CD14-positive monocyte (primary cell): ENCODE data around the gene PLS3. TPM values are rescaled to one million over a fixed set of nuclear protein-coding genes. Genes with fewer than 3 reads are reported as not detected.

Source experiments
- DNase-seq, 3 donors: peaks; one replicate each; pipeline ENCODE4 v3.0.0-alpha.2; 2011 to 2022
- H2AFZ ChIP-seq: 2 replicates; pipeline ENCODE4 v1.6.0; 2012; ENCODE audit warnings: mild to moderate bottlenecking, low read depth, low read length, inconsistent platforms; ENCODE audit not compliant: insufficient read depth, poor library complexity, severe bottlenecking
- H3K27ac ChIP-seq, 2 donors: 1 replicate in 1 of 2; 2 replicates in 1 of 2; pipeline ENCODE4 v1.5.1; 2012 to 2013; ENCODE audit warnings: low read length in 2 of 2, control low read depth in 1 of 2, inconsistent platforms in 1 of 2, low read depth in 1 of 2, mild to moderate bottlenecking in 1 of 2
- H3K27me3 ChIP-seq, 2 donors: one replicate each; pipeline versions ENCODE4 v1.6.0 to v1.6.1; 2011 to 2013; ENCODE audit warnings: low read length in 2 of 2; ENCODE audit not compliant: control insufficient read depth in 2 of 2, insufficient read depth in 2 of 2
- H3K36me3 ChIP-seq, 2 donors: replicated peaks in 1 of 2; 1 replicate in 1 of 2; 2 replicates in 1 of 2; pipeline versions ENCODE4 v1.5.1 to v1.6.1; 2012 to 2013; ENCODE audit warnings: low read length in 2 of 2, control low read depth in 1 of 2, inconsistent platforms in 1 of 2, mild to moderate bottlenecking in 1 of 2; ENCODE audit not compliant: insufficient read depth in 2 of 2, control insufficient read depth in 1 of 2
- H3K4me1 ChIP-seq, 2 donors: 1 replicate in 1 of 2; 2 replicates in 1 of 2; pipeline versions ENCODE4 v1.5.1 to v1.6.1; 2012 to 2013; ENCODE audit warnings: low read length in 2 of 2, control low read depth in 1 of 2, inconsistent platforms in 1 of 2, mild to moderate bottlenecking in 1 of 2, moderate library complexity in 1 of 2; ENCODE audit not compliant: insufficient read depth in 2 of 2, control insufficient read depth in 1 of 2
- H3K4me2 ChIP-seq: replicated peaks from 2 replicates; pipeline ENCODE3; 2012; ENCODE audit warnings: low read length, moderate library complexity, mild to moderate bottlenecking; ENCODE audit not compliant: poor library complexity, severe bottlenecking; ENCODE audit errors: extremely low read depth
- H3K4me3 ChIP-seq, 3 experiments: fragments of 200-600 bp in 1 of 3; sonication (generic) in 1 of 3; replicated peaks in 1 of 3; 1 replicate in 2 of 3; 2 replicates in 1 of 3; pipeline ENCODE4 v1.5.1; 2011 to 2013; ENCODE audit warnings: low read length in 3 of 3, mild to moderate bottlenecking in 3 of 3, control low read depth in 2 of 3, low read depth in 2 of 3, inconsistent platforms in 1 of 3, moderate library complexity in 1 of 3
- H3K79me2 ChIP-seq: 2 replicates; pipeline ENCODE4 v1.6.0; 2012; ENCODE audit warnings: mild to moderate bottlenecking, control low read depth, inconsistent platforms, low read length, moderate library complexity; ENCODE audit not compliant: insufficient read depth
- H3K9ac ChIP-seq: 2 replicates; pipeline ENCODE4 v1.6.0; 2017; ENCODE audit warnings: low read length, mild to moderate bottlenecking; ENCODE audit not compliant: insufficient read depth, poor library complexity, severe bottlenecking
- H3K9me3 ChIP-seq, 2 donors: replicated peaks in 1 of 2; 1 replicate in 1 of 2; 2 replicates in 1 of 2; pipeline versions ENCODE4 v1.5.1 to v1.6.1; 2012 to 2013; ENCODE audit warnings: low read length in 2 of 2, control low read depth in 1 of 2; ENCODE audit not compliant: control insufficient read depth in 1 of 2, insufficient read depth in 1 of 2
- H4K20me1 ChIP-seq: 2 replicates; pipeline ENCODE4 v1.6.0; 2012; ENCODE audit warnings: mild to moderate bottlenecking, low read length, control low read depth, moderate library complexity; ENCODE audit not compliant: insufficient read depth
- H3K27ac Mint-ChIP-seq, 7 donors: one replicate each; pipeline ENCODE4 v1.8.0; 2020; ENCODE audit warnings: mild to moderate bottlenecking in 7 of 7, mixed read lengths in 7 of 7, moderate library complexity in 6 of 7, inconsistent platforms in 2 of 7
- H3K27me3 Mint-ChIP-seq, 3 donors: one replicate each; pipeline ENCODE4 v1.8.0; 2021 to 2022; ENCODE audit warnings: low read depth in 3 of 3, mild to moderate bottlenecking in 3 of 3, mixed read lengths in 3 of 3, moderate library complexity in 3 of 3, inconsistent platforms in 1 of 3
- H3K36me3 Mint-ChIP-seq, 2 donors: one replicate each; pipeline ENCODE4 v1.8.0; 2020; ENCODE audit warnings: mixed read lengths in 2 of 2, inconsistent platforms in 1 of 2, mild to moderate bottlenecking in 1 of 2
- H3K4me1 Mint-ChIP-seq: one replicate; pipeline ENCODE4 v1.8.0; 2020; ENCODE audit warnings: mild to moderate bottlenecking, mixed read lengths
- H3K4me3 Mint-ChIP-seq, 2 donors: one replicate each; pipeline ENCODE4 v1.8.0; 2020; ENCODE audit warnings: mild to moderate bottlenecking in 2 of 2, mixed read lengths in 2 of 2, moderate library complexity in 1 of 2
- H3K9me3 Mint-ChIP-seq, 7 donors: one replicate each; pipeline ENCODE4 v1.8.0; 2020 to 2022; ENCODE audit warnings: mixed read lengths in 7 of 7, mild to moderate bottlenecking in 6 of 7, moderate library complexity in 6 of 7, inconsistent platforms in 2 of 7
- CTCF ChIP-seq: fragments of 200-600 bp; IDR thresholded peaks from one replicate; pipeline ENCODE4 v1.8.0; 2022; ENCODE audit warnings: antibody characterized with exemption, mild to moderate bottlenecking
- WGBS: methylation state at CpG from one replicate; pipeline ENCODE4 v1.1.5; 2013; ENCODE audit warnings: missing lambda C conversion rate; ENCODE audit not compliant: insufficient coverage; 5-methylcytosine and 5-hydroxymethylcytosine counted together
- intact Hi-C, 2 donors: fragments of 100-400 bp; cut with micrococcal nuclease; formaldehyde crosslinking; loops; one replicate each; pipeline versions ENCODE4 v1.15.0 to v1.15.1; 2023
- polyA plus RNA-seq, 3 donors: library from polyadenylated mRNA; depleted of rRNA in 1 of 3; unstranded in 2 of 3; stranded (reverse) in 1 of 3; fragments of 300-500 nt in 2 of 3; fragments of >200 nt in 1 of 3; fragmentation: Illumina TruSeq in 2 of 3; gene quantifications; 1 replicate in 2 of 3; 2 replicates in 1 of 3; pipeline ENCODE4 v1.2.3, GENCODE V29; 2012 to 2021

Gene PLS3
- polyA plus RNA-seq, 3 donors: 0.16 TPM; not detected in 2

DNA sequence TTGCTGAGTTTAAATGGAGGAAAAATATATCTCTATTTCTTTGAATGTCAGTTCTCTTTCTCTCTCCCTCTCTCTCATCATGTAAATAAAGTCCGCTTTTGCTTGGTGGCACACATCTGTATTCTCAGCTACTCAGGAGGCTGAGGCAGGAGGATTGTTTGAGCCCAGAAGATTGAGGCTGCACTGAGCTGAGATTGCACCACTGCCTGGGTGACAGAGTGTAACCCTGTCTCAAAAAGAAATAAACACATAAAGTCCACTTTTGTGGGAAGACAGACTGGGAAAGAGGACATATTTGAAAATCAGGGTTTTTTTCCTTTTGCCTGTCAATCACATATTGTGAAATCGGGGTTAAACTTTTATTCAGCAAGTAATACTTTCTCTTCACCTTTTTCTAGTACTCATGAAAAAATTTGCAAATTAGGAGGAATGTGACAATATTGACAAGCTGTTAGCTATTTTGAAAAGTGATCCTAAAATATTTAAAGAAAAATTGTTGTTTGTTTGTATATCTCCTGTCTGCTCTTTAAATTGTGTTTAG is 42.6 kb downstream of the PLS3 start:
- no peaks in the 10 kb centered on the region for H3K36me3 ChIP-seq
- H3K4me2 ChIP-seq: no peak overlapping the region
- H3K27me3 Mint-ChIP-seq: peaks cover 0 to 13% (median 0%) of the 10 kb centered on the region in 3 donors
- H3K4me3 Mint-ChIP-seq: no peak overlapping the region
- H2AFZ ChIP-seq: no peak overlapping the region
- DNase-seq: no peak
- no peak overlapping the region for H3K27ac Mint-ChIP-seq
- no peak overlapping the region for H3K9ac ChIP-seq
- no peaks in the 10 kb centered on the region for H3K36me3 Mint-ChIP-seq
- H3K27me3 ChIP-seq: peaks cover 0 to 4% of the 10 kb centered on the region in 2 donors
- no peaks in the 10 kb centered on the region for H3K9me3 ChIP-seq
- no peaks in the 10 kb centered on the region for H4K20me1 ChIP-seq
- H3K4me1 Mint-ChIP-seq: no peaks in the 10 kb centered on the region
- no CpG with 5 or more reads among the region's 2 CpGs for WGBS
- TF ChIP-seq CTCF: no peak
- no peak overlapping the region for H3K27ac ChIP-seq
- intact Hi-C loops: no loop called here
- H3K79me2 ChIP-seq: no peaks in the 10 kb centered on the region
- H3K4me3 ChIP-seq: no peak overlapping the region
- no peaks in the 10 kb centered on the region for H3K4me1 ChIP-seq
- peaks cover 0 to 2% (median 0%) of the 10 kb centered on the region in 7 donors for H3K9me3 Mint-ChIP-seq

- H4K20me1 ChIP-seq: no peaks in the 10 kb centered on the region
- no peak for TF ChIP-seq CTCF
- no peak for DNase-seq
- no peaks in the 10 kb centered on the region for H3K9me3 Mint-ChIP-seq
- no peak overlapping the region for H3K4me2 ChIP-seq
- no peak overlapping the region for H3K27ac Mint-ChIP-seq
- no peak overlapping the region for H3K9ac ChIP-seq
- H3K4me3 Mint-ChIP-seq: no peak overlapping the region
- H3K4me1 ChIP-seq: no peaks in the 10 kb centered on the region
- no peaks in the 10 kb centered on the region for H3K36me3 Mint-ChIP-seq
- peaks cover 0 to 3% (median 0%) of the 10 kb centered on the region in 3 donors for H3K27me3 Mint-ChIP-seq
- H3K79me2 ChIP-seq: no peaks in the 10 kb centered on the region
- H3K27me3 ChIP-seq: peaks cover 0 to 4% of the 10 kb centered on the region in 2 donors
- H3K4me3 ChIP-seq: no peak overlapping the region
- H3K9me3 ChIP-seq: no peaks in the 10 kb centered on the region
- no CpG with 5 or more reads among the region's 5 CpGs for WGBS
- no peaks in the 10 kb centered on the region for H3K4me1 Mint-ChIP-seq
- H3K27ac ChIP-seq: no peak overlapping the region
- intact Hi-C loops: no loop called here
- no peak overlapping the region for H2AFZ ChIP-seq
- H3K36me3 ChIP-seq: no peaks in the 10 kb centered on the region
These were observed 45.9 kb downstream of the PLS3 start for GRCh38 chrX:115606861-115607260.
